Measurements from ENCODE around the gene SPECC1L. TPM values are rescaled to one million over a fixed set of nuclear protein-coding genes. Genes with fewer than 3 reads are reported as not detected.

The SPECC1L gene
- total RNA-seq, 2 donors from 2014 or later, result 61.9 to 69.1 TPM

DNA sequence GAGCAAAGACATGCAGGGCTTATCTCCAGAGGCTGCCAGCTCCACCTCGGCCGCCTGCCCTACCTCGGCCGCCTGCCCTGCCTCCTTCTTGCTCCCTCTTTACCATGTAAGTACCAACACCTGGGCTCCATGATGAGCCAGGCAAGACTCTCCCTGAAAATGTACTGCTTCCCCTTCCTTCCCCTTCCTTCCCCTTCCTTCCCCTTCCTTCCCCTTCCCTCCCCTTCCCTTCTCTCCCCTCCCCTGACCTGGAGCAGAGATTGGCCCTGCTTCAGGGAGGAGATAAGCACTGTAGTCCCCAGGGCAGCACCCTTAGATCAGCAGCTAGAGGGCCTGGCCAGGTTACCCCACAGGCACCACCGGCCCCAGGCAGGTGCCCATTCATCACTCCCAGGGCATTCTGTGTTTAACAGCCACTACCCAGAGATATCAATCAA is 131.3 kb downstream of the SPECC1L start:
- H3K4me3 ChIP-seq (ENCODE audit: low read length), result no peak overlapping the region
- H3K4me1 Mint-ChIP-seq, result peaks cover 8% of the 10 kb centered on the region
- no peaks in the 10 kb centered on the region for H3K27me3 Mint-ChIP-seq (ENCODE audit: insufficient read depth)
- TF ChIP-seq, protein P1, sequence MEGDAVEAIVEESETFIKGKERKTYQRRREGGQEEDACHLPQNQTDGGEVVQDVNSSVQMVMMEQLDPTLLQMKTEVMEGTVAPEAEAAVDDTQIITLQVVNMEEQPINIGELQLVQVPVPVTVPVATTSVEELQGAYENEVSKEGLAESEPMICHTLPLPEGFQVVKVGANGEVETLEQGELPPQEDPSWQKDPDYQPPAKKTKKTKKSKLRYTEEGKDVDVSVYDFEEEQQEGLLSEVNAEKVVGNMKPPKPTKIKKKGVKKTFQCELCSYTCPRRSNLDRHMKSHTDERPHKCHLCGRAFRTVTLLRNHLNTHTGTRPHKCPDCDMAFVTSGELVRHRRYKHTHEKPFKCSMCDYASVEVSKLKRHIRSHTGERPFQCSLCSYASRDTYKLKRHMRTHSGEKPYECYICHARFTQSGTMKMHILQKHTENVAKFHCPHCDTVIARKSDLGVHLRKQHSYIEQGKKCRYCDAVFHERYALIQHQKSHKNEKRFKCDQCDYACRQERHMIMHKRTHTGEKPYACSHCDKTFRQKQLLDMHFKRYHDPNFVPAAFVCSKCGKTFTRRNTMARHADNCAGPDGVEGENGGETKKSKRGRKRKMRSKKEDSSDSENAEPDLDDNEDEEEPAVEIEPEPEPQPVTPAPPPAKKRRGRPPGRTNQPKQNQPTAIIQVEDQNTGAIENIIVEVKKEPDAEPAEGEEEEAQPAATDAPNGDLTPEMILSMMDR (conservative IDR thresholded peaks at IDR 0.05), result no peak
- no peaks in the 10 kb centered on the region for H3K9me3 Mint-ChIP-seq
- no peak overlapping the region for H3K27ac ChIP-seq (ENCODE audit: low read depth, low read length)
- no peak overlapping the region for H3K9ac ChIP-seq (ENCODE audit: extremely low read depth, low read length, poor library complexity, severe bottlenecking)
- H3K27ac Mint-ChIP-seq, result peak overlapping the region; percentile 63
- H3K36me3 Mint-ChIP-seq (ENCODE audit: low read depth), result peaks cover 50% of the 10 kb centered on the region
- no peaks in the 10 kb centered on the region for H3K9me3 ChIP-seq (ENCODE audit: control insufficient read depth, low read length)
- DNase-seq, result no peak
- peaks cover 68% of the 10 kb centered on the region for H3K36me3 ChIP-seq (ENCODE audit: control insufficient read depth, insufficient read depth, low read length)
- 98% methylated on average over 5 of the region's 5 CpGs; no CpG with 5 or more reads in 1 of the 2 experiments for WGBS, 2 experiments (ENCODE audit: insufficient coverage in 1 of 2, insufficient read length in 1 of 2)
- H3K27me3 ChIP-seq (ENCODE audit: control insufficient read depth, insufficient read depth, low read length, poor library complexity, severe bottlenecking), result no peaks in the 10 kb centered on the region
- no peak overlapping the region for H3K4me3 Mint-ChIP-seq
- peaks cover 2% of the 10 kb centered on the region for H3K4me1 ChIP-seq (ENCODE audit: control insufficient read depth, insufficient read depth, low read length)

DNA sequence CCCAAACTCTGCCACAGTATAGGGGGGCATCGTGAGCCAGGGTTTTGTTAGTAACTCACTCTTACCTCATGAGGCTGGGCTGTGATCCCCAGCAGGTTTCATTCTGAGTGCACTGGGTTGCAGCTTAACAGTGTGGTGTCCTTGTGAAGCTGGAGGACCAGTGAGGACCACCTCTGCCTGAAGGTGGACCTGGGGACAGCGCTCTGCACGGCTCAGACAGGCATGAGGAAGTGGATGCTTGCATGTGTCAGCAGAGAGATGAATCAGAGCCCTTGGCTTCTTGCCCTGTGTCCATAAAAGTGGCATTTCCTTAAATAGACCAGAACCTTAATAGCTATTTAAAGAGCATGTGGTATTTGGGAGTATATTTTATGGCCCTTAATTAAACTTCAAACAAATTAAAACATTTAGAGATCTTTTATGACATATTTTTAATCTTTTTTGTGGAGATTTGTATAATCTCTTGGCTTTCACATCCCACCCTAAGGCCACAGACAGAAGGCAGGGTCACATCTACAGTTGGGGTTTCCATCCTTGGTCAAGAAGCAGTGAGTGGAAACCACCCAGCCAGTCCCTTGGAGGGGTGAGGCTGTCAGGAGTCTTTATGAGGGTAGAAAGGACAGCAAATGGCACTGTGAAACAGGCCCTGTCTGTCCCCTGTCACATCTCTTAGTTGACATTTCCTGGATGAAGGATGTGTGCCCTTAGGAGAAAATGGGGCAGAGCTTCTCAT is 132.0 kb downstream of the SPECC1L start:
- 88 to 93% methylated on average over 3 of the region's 3 CpGs for WGBS, 2 experiments (ENCODE audit: insufficient coverage in 1 of 2, insufficient read length in 1 of 2)
- H3K9me3 Mint-ChIP-seq, result no peaks in the 10 kb centered on the region
- no peaks in the 10 kb centered on the region for H3K27me3 Mint-ChIP-seq (ENCODE audit: insufficient read depth)
- Histone ChIP-seq H3K9me3 (ENCODE audit: control insufficient read depth, low read length) (no peaks in the 10 kb centered on the region), H3K27ac (ENCODE audit: low read depth, low read length) (no peak overlapping the region), H3K4me3 (ENCODE audit: low read length) (no peak overlapping the region), H3K4me1 (ENCODE audit: control insufficient read depth, insufficient read depth, low read length) (peaks cover 2% of the 10 kb centered on the region), H3K36me3 (ENCODE audit: control insufficient read depth, insufficient read depth, low read length) (peaks cover 63% of the 10 kb centered on the region), H3K9ac (ENCODE audit: extremely low read depth, low read length, poor library complexity, severe bottlenecking) (no peak overlapping the region), H3K27me3 (ENCODE audit: control insufficient read depth, insufficient read depth, low read length, poor library complexity, severe bottlenecking) (no peaks in the 10 kb centered on the region)
- DNase-seq, result no peak
- H3K4me3 Mint-ChIP-seq, result no peak overlapping the region
- peaks cover 48% of the 10 kb centered on the region for H3K36me3 Mint-ChIP-seq (ENCODE audit: low read depth)
- peaks cover 15% of the 10 kb centered on the region for H3K4me1 Mint-ChIP-seq
- TF ChIP-seq, protein P1 (conservative IDR thresholded peaks at IDR 0.05), result no peak
- H3K27ac Mint-ChIP-seq, result peak overlapping the region; percentile 63

DNA sequence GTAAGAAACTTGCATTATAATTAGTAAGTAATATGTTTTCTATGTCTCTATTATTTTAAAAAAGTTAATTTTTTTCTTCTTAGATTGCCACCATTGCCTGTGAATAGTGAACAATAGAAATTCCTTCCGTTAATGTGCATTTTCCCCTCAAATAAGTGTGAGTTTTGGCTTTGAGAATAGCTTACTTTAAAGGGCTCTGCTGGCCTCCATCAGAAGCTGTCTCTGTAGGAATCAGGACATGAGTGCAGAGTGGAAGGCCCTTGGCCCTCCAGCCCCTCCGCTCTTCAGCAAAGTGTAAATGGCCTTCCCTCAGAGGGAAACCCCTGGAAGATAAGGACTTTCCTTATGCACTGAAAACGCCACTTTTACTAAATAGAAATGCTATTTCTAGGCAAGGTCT is 132.7 kb downstream of the SPECC1L start:
- peaks cover 42% of the 10 kb centered on the region for H3K36me3 Mint-ChIP-seq (ENCODE audit: low read depth)
- 90 to 100% methylated on average over 2 to 3 of the region's 3 CpGs for WGBS, 2 experiments (ENCODE audit: insufficient coverage in 1 of 2, insufficient read length in 1 of 2)
- DNase-seq, result peak; percentile 17
- Histone ChIP-seq H3K9ac (ENCODE audit: extremely low read depth, low read length, poor library complexity, severe bottlenecking) (no peak overlapping the region), H3K36me3 (ENCODE audit: control insufficient read depth, insufficient read depth, low read length) (peaks cover 63% of the 10 kb centered on the region), H3K4me3 (ENCODE audit: low read length) (no peak overlapping the region), H3K9me3 (ENCODE audit: control insufficient read depth, low read length) (no peaks in the 10 kb centered on the region), H3K4me1 (ENCODE audit: control insufficient read depth, insufficient read depth, low read length) (peaks cover 2% of the 10 kb centered on the region), H3K27me3 (ENCODE audit: control insufficient read depth, insufficient read depth, low read length, poor library complexity, severe bottlenecking) (no peaks in the 10 kb centered on the region), H3K27ac (ENCODE audit: low read depth, low read length) (no peak overlapping the region)
- no peak overlapping the region for H3K4me3 Mint-ChIP-seq
- no peaks in the 10 kb centered on the region for H3K27me3 Mint-ChIP-seq (ENCODE audit: insufficient read depth)
- no peak overlapping the region for H3K27ac Mint-ChIP-seq
- H3K4me1 Mint-ChIP-seq, result peaks cover 15% of the 10 kb centered on the region
- H3K9me3 Mint-ChIP-seq, result no peaks in the 10 kb centered on the region
- TF ChIP-seq, protein P1 (conservative IDR thresholded peaks at IDR 0.05), result no peak
